ENCODE measurements around the gene ANGPTL4. TPM values are rescaled to one million over a fixed set of nuclear protein-coding genes. Genes with fewer than 3 reads are reported as not detected.

Gene ANGPTL4
- total and polyA plus RNA-seq, 9 of the 15 experiments (the other 6 are each of a cell fraction or from before 2014, with no cell fraction given), result 0.05 to 0.77 (median 0.22) TPM; not detected in 4

DNA sequence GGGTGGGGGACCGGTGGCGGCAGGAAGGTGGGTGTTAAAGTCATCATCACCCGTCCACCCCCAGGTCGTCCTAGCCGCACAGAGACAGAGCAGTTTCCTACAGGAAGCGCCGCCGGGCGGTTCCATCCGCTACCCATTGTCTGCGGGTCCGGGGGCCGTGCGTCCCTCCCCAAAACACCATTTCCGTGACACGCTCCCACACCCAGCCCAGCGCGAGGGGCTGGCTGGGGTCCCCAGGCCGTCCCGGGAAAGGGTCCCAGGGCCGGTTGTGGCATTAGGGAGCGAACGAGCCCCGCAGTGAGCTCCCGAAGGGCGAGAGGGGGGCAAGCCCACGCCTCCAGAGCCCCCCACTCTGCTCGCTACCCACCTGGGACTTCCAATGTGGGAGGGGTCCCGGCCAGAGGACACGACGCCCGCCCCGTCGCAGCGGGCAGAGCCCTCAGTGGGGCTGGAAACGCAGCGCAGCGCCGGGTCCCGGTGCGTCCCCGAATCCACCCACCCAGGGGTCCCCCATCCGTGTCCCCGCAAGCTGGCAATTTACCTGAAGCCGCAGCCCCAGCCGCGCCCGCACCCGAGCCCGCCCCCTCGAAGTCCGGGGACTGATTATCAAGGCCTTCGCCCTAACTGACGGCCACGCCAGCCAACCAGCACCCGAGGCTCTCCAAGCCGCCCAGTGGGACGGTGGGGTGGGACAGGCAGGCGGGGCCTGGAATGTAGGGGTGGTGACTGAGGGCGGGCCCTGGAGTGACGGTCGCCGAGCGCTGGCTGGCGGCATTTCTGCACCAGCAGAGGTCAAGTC is 21.1 kb upstream of the ANGPTL4 start, which contains the start of gene KANK3 (continued):
- TF ChIP-seq ATF7 (IDR thresholded peaks at IDR 0.05) (peak; percentile 50; the same call in 1 of the 2 replicates), TSC22D4 (tag; IDR thresholded peaks at IDR 0.05) (no peak), FOS (IDR thresholded peaks at IDR 0.05; ENCODE audit: extremely low read depth, insufficient read length) (peak; percentile 96), TRIM24 (IDR thresholded peaks at IDR 0.05) (0 out of 4 replicates have a peak, but pooled peaks of 1 of the 2 experiments have one; percentile 49), ZNF561 (CRISPR knock-in tag; conservative IDR thresholded peaks at IDR 0.05) (no peak), MTA2 (IDR thresholded peaks at IDR 0.05; ENCODE audit: low read depth) (no peak), CHD2 (IDR thresholded peaks at IDR 0.05; ENCODE audit: low read depth, low read length) (peak; percentile 81), L3MBTL2 (IDR thresholded peaks at IDR 0.05) (peak; percentile 53; the same call in 1 of the 2 replicates), OTX1 (CRISPR knock-in tag; IDR thresholded peaks at IDR 0.05) (no peak), FOXK1 (CRISPR knock-in tag; IDR thresholded peaks at IDR 0.05; ENCODE audit: borderline replicate concordance) (no peak), ZNF253 (CRISPR knock-in tag; conservative IDR thresholded peaks at IDR 0.05) (no peak), RUNX1 (IDR thresholded peaks at IDR 0.05; ENCODE audit: low read depth) (no peak), FOXP1 (CRISPR knock-in tag; IDR thresholded peaks at IDR 0.05) (no peak), CTCF (IDR thresholded peaks at IDR 0.05 in 2 of 3, conservative IDR thresholded peaks at IDR 0.05 in 1 of 3; ENCODE audit: insufficient read depth in 2 of 3, low read depth in 1 of 3, low read length in 3 of 3) (peak in 1 of 3 experiments; percentile 5; a peak in 1 of 6 replicates), NRF1 (conservative IDR thresholded peaks at IDR 0.05 in 1 of 2, IDR thresholded peaks at IDR 0.05 in 1 of 2) (peak; percentile 46 to 49), ERF (CRISPR knock-in tag; IDR thresholded peaks at IDR 0.05) (no peak), ZBTB7A (IDR thresholded peaks at IDR 0.05; ENCODE audit: borderline replicate concordance, control insufficient read depth, low read depth, low read length) (peak; percentile 14; the same call in 1 of the 2 replicates), HMGN3 (IDR thresholded peaks at IDR 0.05; ENCODE audit: borderline replicate concordance, extremely low read depth, insufficient read length, low read depth, low read length) (peak; percentile 16), ZFPM2 (CRISPR knock-in tag; IDR thresholded peaks at IDR 0.05) (no peak), PBX2 (CRISPR knock-in tag; IDR thresholded peaks at IDR 0.05; ENCODE audit: low read depth) (peak; percentile 91), PBX2 (tag; conservative IDR thresholded peaks at IDR 0.05; ENCODE audit: low read depth) (peak; percentile 97), ASH1L (IDR thresholded peaks at IDR 0.05; ENCODE audit: borderline replicate concordance, low read depth, partially characterized antibody) (peak; percentile 87), KAT7 (CRISPR knock-in tag; IDR thresholded peaks at IDR 0.05; ENCODE audit: borderline replicate concordance) (no peak), MTA3 (IDR thresholded peaks at IDR 0.05; ENCODE audit: borderline replicate concordance) (peak; percentile 44; the same call in 1 of the 2 replicates)
